H1 (cell line): Measurements from ENCODE around the gene TNF. TPM values are rescaled to one million over a fixed set of nuclear protein-coding genes. Genes with fewer than 3 reads are reported as not detected.

Source experiments
- BACH1 ChIP-seq: IDR thresholded peaks from 2 replicates; pipeline ENCODE4 v1.6.1; 2012; ENCODE audit warnings: low read length, improper control_type of control experiment
- CBX8 ChIP-seq: fragments of 300-800, 300-1000 bp; sonication (generic); IDR thresholded peaks from 2 replicates; pipeline ENCODE4 v1.7.1; 2016; ENCODE audit warnings: low read depth, low read length, borderline replicate concordance
- CHD2 ChIP-seq: IDR thresholded peaks from 2 replicates; pipeline ENCODE4 v1.6.1; 2012; ENCODE audit warnings: low read length, improper control_type of control experiment
- JUND ChIP-seq: IDR thresholded peaks from 2 replicates; pipeline ENCODE4 v1.6.1; 2011; ENCODE audit warnings: mild to moderate bottlenecking, improper control_type of control experiment, low read length
- KDM5A ChIP-seq: fragments of 200-600 bp; IDR thresholded peaks from 2 replicates; pipeline ENCODE4 v1.7.1; 2012; ENCODE audit warnings: mild to moderate bottlenecking, low read length, inconsistent platforms, mixed read lengths
- NRF1 ChIP-seq: IDR thresholded peaks from 2 replicates; pipeline ENCODE4 v1.6.1; 2011; ENCODE audit warnings: mild to moderate bottlenecking, low read depth, low read length, improper control_type of control experiment
- polyA plus RNA-seq, 7 experiments: library from polyadenylated mRNA; depleted of rRNA in 3 of 7; stranded (reverse) in 5 of 7; unstranded in 2 of 7; fragments of >200 nt in 5 of 7; fragments of 200-250 nt in 2 of 7; gene quantifications; 1 replicate in 5 of 7; 2 replicates in 1 of 7; 4 replicates in 1 of 7; pipeline versions ENCODE4 v1.2.1 to v1.2.3, GENCODE V29; 2011 to 2013; ENCODE audit warnings: missing spikeins in 2 of 7, mixed read lengths in 2 of 7
- total RNA-seq: library from RNA; stranded (reverse); fragmentation: NEBNext Ultra II Directional; extraction: Animal tissue kit (Norgen Biotek cat#: 25700); gene quantifications from 2 replicates; pipeline ENCODE4 v1.2.1, GENCODE V29; 2021
- TF ChIP-seq, protein P1 (sequence below): fragments of 300-600 bp; sonication (generic); IDR thresholded peaks from 2 replicates; pipeline ENCODE4 v1.7.1; 2012; ENCODE audit warnings: low read length, moderate library complexity, mild to moderate bottlenecking, inconsistent platforms; ENCODE audit not compliant: insufficient replicate concordance

Gene TNF
- total and polyA plus RNA-seq, 2 of the 8 experiments (the other 6 are each of a cell fraction or from before 2014, with no cell fraction given): not detected

DNA sequence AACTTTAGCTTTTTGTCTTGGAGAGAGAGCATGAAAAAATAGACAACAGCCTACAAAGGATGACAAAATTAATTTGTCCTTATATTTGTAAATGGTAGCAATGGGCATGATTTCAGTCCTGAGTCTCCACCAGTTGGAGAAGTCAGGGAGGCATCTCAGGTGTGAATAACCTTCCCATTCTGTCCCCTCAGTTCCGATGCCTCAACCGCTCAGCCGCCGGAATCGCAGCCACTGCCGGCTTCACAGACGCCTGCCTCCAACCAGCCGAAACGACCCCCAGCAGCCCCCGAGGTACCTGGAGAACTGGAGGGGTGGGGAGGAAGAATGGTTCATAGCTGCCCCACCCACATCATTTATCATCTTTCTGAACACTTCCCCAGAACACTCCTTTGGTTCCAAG is 48.7 kb downstream of the TNF start (continued):
- TF ChIP-seq, protein P1, sequence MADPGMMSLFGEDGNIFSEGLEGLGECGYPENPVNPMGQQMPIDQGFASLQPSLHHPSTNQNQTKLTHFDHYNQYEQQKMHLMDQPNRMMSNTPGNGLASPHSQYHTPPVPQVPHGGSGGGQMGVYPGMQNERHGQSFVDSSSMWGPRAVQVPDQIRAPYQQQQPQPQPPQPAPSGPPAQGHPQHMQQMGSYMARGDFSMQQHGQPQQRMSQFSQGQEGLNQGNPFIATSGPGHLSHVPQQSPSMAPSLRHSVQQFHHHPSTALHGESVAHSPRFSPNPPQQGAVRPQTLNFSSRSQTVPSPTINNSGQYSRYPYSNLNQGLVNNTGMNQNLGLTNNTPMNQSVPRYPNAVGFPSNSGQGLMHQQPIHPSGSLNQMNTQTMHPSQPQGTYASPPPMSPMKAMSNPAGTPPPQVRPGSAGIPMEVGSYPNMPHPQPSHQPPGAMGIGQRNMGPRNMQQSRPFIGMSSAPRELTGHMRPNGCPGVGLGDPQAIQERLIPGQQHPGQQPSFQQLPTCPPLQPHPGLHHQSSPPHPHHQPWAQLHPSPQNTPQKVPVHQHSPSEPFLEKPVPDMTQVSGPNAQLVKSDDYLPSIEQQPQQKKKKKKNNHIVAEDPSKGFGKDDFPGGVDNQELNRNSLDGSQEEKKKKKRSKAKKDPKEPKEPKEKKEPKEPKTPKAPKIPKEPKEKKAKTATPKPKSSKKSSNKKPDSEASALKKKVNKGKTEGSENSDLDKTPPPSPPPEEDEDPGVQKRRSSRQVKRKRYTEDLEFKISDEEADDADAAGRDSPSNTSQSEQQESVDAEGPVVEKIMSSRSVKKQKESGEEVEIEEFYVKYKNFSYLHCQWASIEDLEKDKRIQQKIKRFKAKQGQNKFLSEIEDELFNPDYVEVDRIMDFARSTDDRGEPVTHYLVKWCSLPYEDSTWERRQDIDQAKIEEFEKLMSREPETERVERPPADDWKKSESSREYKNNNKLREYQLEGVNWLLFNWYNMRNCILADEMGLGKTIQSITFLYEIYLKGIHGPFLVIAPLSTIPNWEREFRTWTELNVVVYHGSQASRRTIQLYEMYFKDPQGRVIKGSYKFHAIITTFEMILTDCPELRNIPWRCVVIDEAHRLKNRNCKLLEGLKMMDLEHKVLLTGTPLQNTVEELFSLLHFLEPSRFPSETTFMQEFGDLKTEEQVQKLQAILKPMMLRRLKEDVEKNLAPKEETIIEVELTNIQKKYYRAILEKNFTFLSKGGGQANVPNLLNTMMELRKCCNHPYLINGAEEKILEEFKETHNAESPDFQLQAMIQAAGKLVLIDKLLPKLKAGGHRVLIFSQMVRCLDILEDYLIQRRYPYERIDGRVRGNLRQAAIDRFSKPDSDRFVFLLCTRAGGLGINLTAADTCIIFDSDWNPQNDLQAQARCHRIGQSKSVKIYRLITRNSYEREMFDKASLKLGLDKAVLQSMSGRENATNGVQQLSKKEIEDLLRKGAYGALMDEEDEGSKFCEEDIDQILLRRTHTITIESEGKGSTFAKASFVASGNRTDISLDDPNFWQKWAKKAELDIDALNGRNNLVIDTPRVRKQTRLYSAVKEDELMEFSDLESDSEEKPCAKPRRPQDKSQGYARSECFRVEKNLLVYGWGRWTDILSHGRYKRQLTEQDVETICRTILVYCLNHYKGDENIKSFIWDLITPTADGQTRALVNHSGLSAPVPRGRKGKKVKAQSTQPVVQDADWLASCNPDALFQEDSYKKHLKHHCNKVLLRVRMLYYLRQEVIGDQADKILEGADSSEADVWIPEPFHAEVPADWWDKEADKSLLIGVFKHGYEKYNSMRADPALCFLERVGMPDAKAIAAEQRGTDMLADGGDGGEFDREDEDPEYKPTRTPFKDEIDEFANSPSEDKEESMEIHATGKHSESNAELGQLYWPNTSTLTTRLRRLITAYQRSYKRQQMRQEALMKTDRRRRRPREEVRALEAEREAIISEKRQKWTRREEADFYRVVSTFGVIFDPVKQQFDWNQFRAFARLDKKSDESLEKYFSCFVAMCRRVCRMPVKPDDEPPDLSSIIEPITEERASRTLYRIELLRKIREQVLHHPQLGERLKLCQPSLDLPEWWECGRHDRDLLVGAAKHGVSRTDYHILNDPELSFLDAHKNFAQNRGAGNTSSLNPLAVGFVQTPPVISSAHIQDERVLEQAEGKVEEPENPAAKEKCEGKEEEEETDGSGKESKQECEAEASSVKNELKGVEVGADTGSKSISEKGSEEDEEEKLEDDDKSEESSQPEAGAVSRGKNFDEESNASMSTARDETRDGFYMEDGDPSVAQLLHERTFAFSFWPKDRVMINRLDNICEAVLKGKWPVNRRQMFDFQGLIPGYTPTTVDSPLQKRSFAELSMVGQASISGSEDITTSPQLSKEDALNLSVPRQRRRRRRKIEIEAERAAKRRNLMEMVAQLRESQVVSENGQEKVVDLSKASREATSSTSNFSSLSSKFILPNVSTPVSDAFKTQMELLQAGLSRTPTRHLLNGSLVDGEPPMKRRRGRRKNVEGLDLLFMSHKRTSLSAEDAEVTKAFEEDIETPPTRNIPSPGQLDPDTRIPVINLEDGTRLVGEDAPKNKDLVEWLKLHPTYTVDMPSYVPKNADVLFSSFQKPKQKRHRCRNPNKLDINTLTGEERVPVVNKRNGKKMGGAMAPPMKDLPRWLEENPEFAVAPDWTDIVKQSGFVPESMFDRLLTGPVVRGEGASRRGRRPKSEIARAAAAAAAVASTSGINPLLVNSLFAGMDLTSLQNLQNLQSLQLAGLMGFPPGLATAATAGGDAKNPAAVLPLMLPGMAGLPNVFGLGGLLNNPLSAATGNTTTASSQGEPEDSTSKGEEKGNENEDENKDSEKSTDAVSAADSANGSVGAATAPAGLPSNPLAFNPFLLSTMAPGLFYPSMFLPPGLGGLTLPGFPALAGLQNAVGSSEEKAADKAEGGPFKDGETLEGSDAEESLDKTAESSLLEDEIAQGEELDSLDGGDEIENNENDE: no peak
- TF ChIP-seq KDM5A (no peak), JUND (no peak), CBX8 (no peak), BACH1 (no peak), NRF1 (no peak), CHD2 (no peak)
